OCI-LY3 (cell line): ENCODE measurements around the gene TMEM208.

Source experiments
- H2AFZ ChIP-seq: fragments of 200-600, 300-600 bp; shearing (Covaris generic); 2 replicates; pipeline ENCODE4 v1.6.0; 2014; ENCODE audit warnings: antibody characterized with exemption, low read depth, low read length
- H3K27ac ChIP-seq: fragments of 200-600, 300-600 bp; sonication (generic); 2 replicates; pipeline ENCODE4 v1.5.1; 2014; ENCODE audit warnings: mild to moderate bottlenecking, low read length, moderate library complexity, mixed read lengths
- H3K27me3 ChIP-seq: fragments of 200-600, 300-600 bp; sonication (generic); 2 replicates; pipeline ENCODE4 v1.6.1; 2014; ENCODE audit warnings: low read depth, low read length, mixed read lengths
- H3K36me3 ChIP-seq: fragments of 200-600, 300-600 bp; sonication (generic); replicated peaks from 2 replicates; pipeline ENCODE3; 2014; ENCODE audit warnings: low read depth, low read length, mixed read lengths
- H3K4me1 ChIP-seq: fragments of 300-600, 200-600 bp; sonication (generic); 2 replicates; pipeline ENCODE4 v1.6.1; 2014; ENCODE audit warnings: low read length, mixed read lengths
- H3K4me2 ChIP-seq: fragments of 200-600, 300-600 bp; sonication (generic); 2 replicates; pipeline ENCODE4 v1.6.1; 2014; ENCODE audit warnings: low read length, mixed read lengths
- H3K4me3 ChIP-seq: fragments of 300-600, 200-600 bp; sonication (generic); 2 replicates; pipeline ENCODE4 v1.5.1; 2014; ENCODE audit warnings: antibody characterized with exemption, mild to moderate bottlenecking, low read length, moderate library complexity
- H3K79me2 ChIP-seq: fragments of 300-600, 200-600 bp; shearing (Covaris generic); 2 replicates; pipeline ENCODE4 v1.6.1; 2014; ENCODE audit warnings: mild to moderate bottlenecking, low read length, mixed read lengths
- H3K9ac ChIP-seq: fragments of 300-600, 200-600 bp; shearing (Covaris generic); 2 replicates; pipeline ENCODE4 v1.6.0; 2014; ENCODE audit warnings: mild to moderate bottlenecking, low read length, moderate library complexity
- H3K9me3 ChIP-seq: fragments of 200-600, 300-600 bp; shearing (Covaris generic); 2 replicates; pipeline ENCODE4 v1.6.1; 2014; ENCODE audit warnings: low read length, mixed read lengths; ENCODE audit not compliant: insufficient read depth
- H4K20me1 ChIP-seq: fragments of 200-600, 300-600 bp; sonication (generic); 2 replicates; pipeline ENCODE4 v1.6.1; 2016; ENCODE audit warnings: low read length, mixed read lengths; ENCODE audit not compliant: insufficient read depth
- CTCF ChIP-seq: fragments of 200-600, 300-600 bp; sonication (generic); IDR thresholded peaks from 2 replicates; pipeline ENCODE4 v1.5.1; 2014; ENCODE audit warnings: antibody characterized with exemption, low read length, low read depth
- EZH2phosphoT487 ChIP-seq: fragments of 200-600 bp; shearing (Covaris generic); IDR thresholded peaks from 2 replicates; pipeline ENCODE4 v1.6.1; 2018; ENCODE audit warnings: antibody characterized with exemption, mixed run types, low read depth

TMEM208 gene

GRCh38 chr16:67202426-67202825 lies 24.5 kb upstream of the TMEM208 start:
- Histone ChIP-seq H3K9ac (no peak overlapping the region), H3K4me1 (no peaks in the 10 kb centered on the region), H3K79me2 (no peaks in the 10 kb centered on the region), H3K4me2 (no peak overlapping the region), H4K20me1 (0 out of 2 replicates have a peak, but pooled peaks cover 3% of the 10 kb centered on the region), H3K9me3 (no peaks in the 10 kb centered on the region), H3K27me3 (no peaks in the 10 kb centered on the region), H3K27ac (no peak overlapping the region), H3K36me3 (peaks cover 34% of the 10 kb centered on the region), H2AFZ (no peak overlapping the region), H3K4me3 (no peak overlapping the region)
- no peak for TF ChIP-seq CTCF
- no peak for TF ChIP-seq EZH2phosphoT487

GRCh38 chr16:67202956-67203493 lies 23.9 kb upstream of the TMEM208 start:
- Histone ChIP-seq H3K4me2 (no peak overlapping the region), H3K79me2 (no peaks in the 10 kb centered on the region), H3K27me3 (no peaks in the 10 kb centered on the region), H3K9ac (no peak overlapping the region), H3K36me3 (peaks cover 29% of the 10 kb centered on the region), H3K4me3 (no peak overlapping the region), H4K20me1 (0 out of 2 replicates have a peak, but pooled peaks cover 3% of the 10 kb centered on the region), H2AFZ (no peak overlapping the region), H3K27ac (no peak overlapping the region), H3K4me1 (no peaks in the 10 kb centered on the region), H3K9me3 (no peaks in the 10 kb centered on the region)
- no peak for TF ChIP-seq CTCF
- TF ChIP-seq EZH2phosphoT487: no peak

- TF ChIP-seq EZH2phosphoT487: no peak
- no peak for TF ChIP-seq CTCF
- peaks cover 21% of the 10 kb centered on the region for H3K36me3 ChIP-seq
- H3K79me2 ChIP-seq: no peaks in the 10 kb centered on the region
Measured at GRCh38 chr16:67204076-67204475, 22.9 kb upstream of the TMEM208 start.

GRCh38 chr16:67206129-67206837 lies 20.6 kb upstream of the TMEM208 start:
- Histone ChIP-seq H3K4me3 (no peak overlapping the region), H3K27me3 (no peaks in the 10 kb centered on the region)

More at GRCh38 chr16:67204076-67204475, 22.9 kb upstream of the TMEM208 start:
- Histone ChIP-seq H3K4me3 (no peak overlapping the region), H3K9me3 (no peaks in the 10 kb centered on the region), H4K20me1 (0 out of 2 replicates have a peak, but pooled peaks cover 3% of the 10 kb centered on the region), H3K4me1 (no peaks in the 10 kb centered on the region), H3K27ac (no peak overlapping the region), H3K27me3 (no peaks in the 10 kb centered on the region), H2AFZ (no peak overlapping the region), H3K4me2 (no peak overlapping the region), H3K9ac (no peak overlapping the region)

More at GRCh38 chr16:67206129-67206837, 20.6 kb upstream of the TMEM208 start:
- Histone ChIP-seq H4K20me1 (0 out of 2 replicates have a peak, but pooled peaks cover 3% of the 10 kb centered on the region), H3K4me2 (no peak overlapping the region), H3K9me3 (no peaks in the 10 kb centered on the region), H3K79me2 (no peaks in the 10 kb centered on the region), H3K36me3 (peaks cover 17% of the 10 kb centered on the region), H3K4me1 (no peaks in the 10 kb centered on the region), H2AFZ (no peak overlapping the region), H3K9ac (no peak overlapping the region), H3K27ac (no peak overlapping the region)
- TF ChIP-seq CTCF: no peak
- TF ChIP-seq EZH2phosphoT487: no peak
